Ishikawa (cell line): Measurements from ENCODE around the gene MIDN.

Experiments used
- CREB1 ChIP-seq: IDR thresholded peaks from 2 replicates; pipeline ENCODE4 v1.6.1; 2012; ENCODE audit warnings: low read depth
- EGR1 ChIP-seq: IDR thresholded peaks from 2 replicates; pipeline ENCODE4 v1.6.1; 2012
- EP300 ChIP-seq: IDR thresholded peaks from 2 replicates; pipeline ENCODE4 v1.6.1; 2012; ENCODE audit warnings: borderline replicate concordance
- FOXM1 ChIP-seq: IDR thresholded peaks from 2 replicates; pipeline ENCODE4 v1.6.1; 2012; ENCODE audit warnings: low read depth, borderline replicate concordance
- MAX ChIP-seq: IDR thresholded peaks from 2 replicates; pipeline ENCODE4 v1.6.1; 2012
- NFIC ChIP-seq: IDR thresholded peaks from 2 replicates; pipeline ENCODE4 v1.6.1; 2012
- RAD21 ChIP-seq: IDR thresholded peaks from 2 replicates; pipeline ENCODE4 v1.6.1; 2012; ENCODE audit warnings: low read depth
- TAF1 ChIP-seq: IDR thresholded peaks from 2 replicates; pipeline ENCODE4 v1.6.1; 2012; ENCODE audit warnings: low read depth, mild to moderate bottlenecking
- TCF12 ChIP-seq: IDR thresholded peaks from 2 replicates; pipeline ENCODE4 v1.6.1; 2012; ENCODE audit warnings: low read depth
- TEAD4 ChIP-seq: IDR thresholded peaks from 2 replicates; pipeline ENCODE4 v1.6.1; 2012
- YY1 ChIP-seq: IDR thresholded peaks from 2 replicates; pipeline ENCODE4 v1.6.1; 2012; ENCODE audit warnings: low read depth
- ZBTB7A ChIP-seq: IDR thresholded peaks from 2 replicates; pipeline ENCODE4 v1.6.1; 2012; ENCODE audit warnings: low read depth
- TF ChIP-seq, protein P1 (sequence below): IDR thresholded peaks from 2 replicates; pipeline ENCODE4 v1.6.1; 2012
- TF ChIP-seq, protein P2 (sequence below): IDR thresholded peaks from 2 replicates; pipeline ENCODE4 v1.6.1; 2012; ENCODE audit warnings: low read depth, mild to moderate bottlenecking

MIDN gene

GRCh38 chr19:1229056-1229923 is 19.1 kb upstream of the MIDN start:
- TF ChIP-seq MAX (no peak), ZBTB7A (no peak), FOXM1 (no peak), CREB1 (no peak), RAD21 (no peak), TAF1 (no peak), TCF12 (no peak), TEAD4 (no peak), NFIC (no peak)
- TF ChIP-seq, protein P1, sequence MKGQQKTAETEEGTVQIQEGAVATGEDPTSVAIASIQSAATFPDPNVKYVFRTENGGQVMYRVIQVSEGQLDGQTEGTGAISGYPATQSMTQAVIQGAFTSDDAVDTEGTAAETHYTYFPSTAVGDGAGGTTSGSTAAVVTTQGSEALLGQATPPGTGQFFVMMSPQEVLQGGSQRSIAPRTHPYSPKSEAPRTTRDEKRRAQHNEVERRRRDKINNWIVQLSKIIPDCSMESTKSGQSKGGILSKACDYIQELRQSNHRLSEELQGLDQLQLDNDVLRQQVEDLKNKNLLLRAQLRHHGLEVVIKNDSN = no peak
- TF ChIP-seq, protein P2, sequence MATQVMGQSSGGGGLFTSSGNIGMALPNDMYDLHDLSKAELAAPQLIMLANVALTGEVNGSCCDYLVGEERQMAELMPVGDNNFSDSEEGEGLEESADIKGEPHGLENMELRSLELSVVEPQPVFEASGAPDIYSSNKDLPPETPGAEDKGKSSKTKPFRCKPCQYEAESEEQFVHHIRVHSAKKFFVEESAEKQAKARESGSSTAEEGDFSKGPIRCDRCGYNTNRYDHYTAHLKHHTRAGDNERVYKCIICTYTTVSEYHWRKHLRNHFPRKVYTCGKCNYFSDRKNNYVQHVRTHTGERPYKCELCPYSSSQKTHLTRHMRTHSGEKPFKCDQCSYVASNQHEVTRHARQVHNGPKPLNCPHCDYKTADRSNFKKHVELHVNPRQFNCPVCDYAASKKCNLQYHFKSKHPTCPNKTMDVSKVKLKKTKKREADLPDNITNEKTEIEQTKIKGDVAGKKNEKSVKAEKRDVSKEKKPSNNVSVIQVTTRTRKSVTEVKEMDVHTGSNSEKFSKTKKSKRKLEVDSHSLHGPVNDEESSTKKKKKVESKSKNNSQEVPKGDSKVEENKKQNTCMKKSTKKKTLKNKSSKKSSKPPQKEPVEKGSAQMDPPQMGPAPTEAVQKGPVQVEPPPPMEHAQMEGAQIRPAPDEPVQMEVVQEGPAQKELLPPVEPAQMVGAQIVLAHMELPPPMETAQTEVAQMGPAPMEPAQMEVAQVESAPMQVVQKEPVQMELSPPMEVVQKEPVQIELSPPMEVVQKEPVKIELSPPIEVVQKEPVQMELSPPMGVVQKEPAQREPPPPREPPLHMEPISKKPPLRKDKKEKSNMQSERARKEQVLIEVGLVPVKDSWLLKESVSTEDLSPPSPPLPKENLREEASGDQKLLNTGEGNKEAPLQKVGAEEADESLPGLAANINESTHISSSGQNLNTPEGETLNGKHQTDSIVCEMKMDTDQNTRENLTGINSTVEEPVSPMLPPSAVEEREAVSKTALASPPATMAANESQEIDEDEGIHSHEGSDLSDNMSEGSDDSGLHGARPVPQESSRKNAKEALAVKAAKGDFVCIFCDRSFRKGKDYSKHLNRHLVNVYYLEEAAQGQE = no peak

DNA sequence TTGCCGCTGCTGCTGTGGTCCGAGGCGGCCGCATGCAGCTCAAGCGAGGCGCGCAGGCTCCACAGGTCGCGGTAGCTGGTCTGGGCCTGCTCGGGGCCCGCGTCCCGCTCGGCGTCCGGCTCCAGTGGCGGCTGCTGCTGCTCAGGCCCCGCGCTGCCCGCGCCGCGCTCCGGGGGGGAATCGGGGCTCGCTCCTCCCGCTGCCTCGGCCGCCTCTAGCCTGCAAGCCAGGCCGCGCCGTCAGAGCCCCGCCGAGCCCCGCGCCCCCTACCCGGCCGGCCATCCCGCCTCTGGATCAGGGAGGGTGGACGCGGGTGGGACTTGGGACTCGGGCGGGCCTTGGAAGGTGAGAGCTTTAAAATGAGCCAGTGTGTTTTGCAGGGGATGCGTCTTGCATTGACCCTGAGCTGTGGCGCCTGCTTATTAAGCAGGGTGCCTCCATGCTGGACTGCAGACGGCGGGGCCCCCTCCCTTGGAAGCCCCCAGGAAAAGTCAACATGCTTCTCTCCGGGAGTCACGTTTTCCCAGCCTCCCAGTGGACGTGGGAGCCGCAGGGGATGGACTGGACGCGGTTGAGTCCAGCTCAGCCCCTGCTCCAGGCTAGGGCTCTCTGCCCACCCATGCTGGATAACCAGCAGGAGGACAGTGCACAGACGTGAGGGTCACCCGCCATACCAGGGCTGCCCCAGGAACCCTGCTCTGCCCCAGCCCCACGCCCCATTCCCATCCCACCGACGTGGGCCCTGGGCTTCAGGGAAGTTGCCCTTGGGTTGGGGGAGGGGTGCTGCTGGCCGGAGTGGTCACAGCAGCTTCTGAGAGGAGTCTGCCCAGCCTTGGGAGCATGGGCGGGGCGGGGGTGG is 18.2 kb upstream of the MIDN start:
- no peak for TF ChIP-seq NFIC
- no peak for TF ChIP-seq YY1
- TF ChIP-seq ZBTB7A = no peak; the same call in 1 of the 2 replicates

- TF ChIP-seq TEAD4 (no peak), MAX (no peak), FOXM1 (no peak), EGR1 (no peak), ZBTB7A (no peak; the same call in 1 of the 2 replicates), EP300 (no peak), NFIC (no peak), TAF1 (no peak)
- TF ChIP-seq, protein P2 = no peak
- TF ChIP-seq, protein P1 = no peak
Observed at GRCh38 chr19:1230783-1231489, 17.4 kb upstream of the MIDN start.

GRCh38 chr19:1231729-1232637 is 16.4 kb upstream of the MIDN start:
- no peak for TF ChIP-seq YY1
- TF ChIP-seq MAX = peak; percentile 59
- TF ChIP-seq, protein P1 = peak; percentile 25; the same call in 1 of the 2 replicates
